ENCODE measurements around the gene CCPG1. TPM values are rescaled to one million over a fixed set of nuclear protein-coding genes. Genes with fewer than 3 reads are reported as not detected.

Gene CCPG1
- total and polyA plus RNA-seq, 2 of the 13 experiments (the other 11 are each of a cell fraction or from before 2014, with no cell fraction given), result 16.1 to 19.5 TPM

- no peak for TF ChIP-seq BCLAF1 (IDR thresholded peaks at IDR 0.05)
Observed at GRCh38 chr15:55348281-55348778, 59.8 kb downstream of the CCPG1 start (continued).

DNA sequence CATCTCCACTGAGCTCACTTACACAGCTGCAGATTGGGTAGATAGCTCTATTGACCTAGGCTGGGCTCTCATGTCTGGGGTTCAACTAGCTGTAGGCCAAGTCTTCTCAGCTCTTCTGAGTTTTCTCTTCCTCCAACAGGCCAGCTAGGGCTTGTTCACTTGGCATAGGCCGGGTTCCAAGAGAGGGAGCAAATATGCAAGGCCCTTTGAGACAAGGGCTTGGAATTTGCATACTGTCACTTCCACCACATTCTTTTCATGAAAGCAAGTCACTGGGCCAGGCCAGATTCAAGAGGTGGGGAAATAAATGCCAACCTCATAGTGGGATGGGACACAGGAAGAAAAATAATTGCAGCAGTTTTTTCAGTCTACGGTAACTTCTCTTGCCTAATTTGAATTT is 64.0 kb downstream of the CCPG1 start:
- H4K20me1 ChIP-seq (ENCODE audit: insufficient read depth, low read length), result no peaks in the 10 kb centered on the region
- in situ Hi-C loops (cut with HindIII; ENCODE audit: extremely low pct_ligation_motif_present, low pct_unique_long_range_greater_than_20kb) (no loop called here), intact Hi-C loops (cut with micrococcal nuclease; ENCODE audit: unreplicated experiment) (no loop called here)
- no peak for TF ChIP-seq MXD3 (CRISPR knock-in tag; IDR thresholded peaks at IDR 0.05)
- no peak for TF ChIP-seq ARNT2 (CRISPR knock-in tag; IDR thresholded peaks at IDR 0.05; ENCODE audit: low read depth)
- TF ChIP-seq, protein P1, sequence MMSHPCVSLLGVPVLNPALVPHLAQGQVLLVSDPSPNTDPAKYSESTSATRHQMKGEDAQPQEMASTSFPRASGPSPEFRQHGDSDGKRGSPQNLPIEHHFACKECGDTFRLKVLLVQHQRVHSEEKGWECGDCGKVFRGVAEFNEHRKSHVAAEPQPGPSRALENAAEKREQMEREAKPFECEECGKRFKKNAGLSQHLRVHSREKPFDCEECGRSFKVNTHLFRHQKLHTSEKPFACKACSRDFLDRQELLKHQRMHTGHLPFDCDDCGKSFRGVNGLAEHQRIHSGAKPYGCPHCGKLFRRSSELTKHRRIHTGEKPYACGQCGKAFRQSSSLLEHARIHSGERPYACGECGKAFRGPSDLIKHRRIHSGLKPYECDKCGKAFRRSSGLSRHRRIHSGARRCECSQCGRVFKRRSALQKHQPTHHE (CRISPR knock-in tag; IDR thresholded peaks at IDR 0.05; ENCODE audit: borderline replicate concordance), result no peak
- TF ChIP-seq TSC22D2 (CRISPR knock-in tag; IDR thresholded peaks at IDR 0.05; ENCODE audit: borderline replicate concordance), result no peak
- TF ChIP-seq, protein P2, sequence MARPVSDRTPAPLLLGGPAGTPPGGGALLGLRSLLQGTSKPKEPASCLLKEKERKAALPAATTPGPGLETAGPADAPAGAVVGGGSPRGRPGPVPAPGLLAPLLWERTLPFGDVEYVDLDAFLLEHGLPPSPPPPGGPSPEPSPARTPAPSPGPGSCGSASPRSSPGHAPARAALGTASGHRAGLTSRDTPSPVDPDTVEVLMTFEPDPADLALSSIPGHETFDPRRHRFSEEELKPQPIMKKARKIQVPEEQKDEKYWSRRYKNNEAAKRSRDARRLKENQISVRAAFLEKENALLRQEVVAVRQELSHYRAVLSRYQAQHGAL (CRISPR knock-in tag; IDR thresholded peaks at IDR 0.05; ENCODE audit: not compliant biosample characterization), result no peak
- no peak for TF ChIP-seq NR2F1 (CRISPR knock-in tag; IDR thresholded peaks at IDR 0.05)
- TF ChIP-seq NFE2L1 (CRISPR knock-in tag; IDR thresholded peaks at IDR 0.05; ENCODE audit: borderline replicate concordance), result no peak
- no peak for TF ChIP-seq TCF12 (IDR thresholded peaks at IDR 0.05)
- TF ChIP-seq TCF12 (CRISPR knock-in tag; IDR thresholded peaks at IDR 0.05), result no peak
- TF ChIP-seq ZSCAN25 (CRISPR knock-in tag; IDR thresholded peaks at IDR 0.05), result no peak
- TF ChIP-seq ZNF337 (CRISPR knock-in tag; IDR thresholded peaks at IDR 0.05; ENCODE audit: borderline replicate concordance, low read depth), result no peak
- TF ChIP-seq ZNF878 (CRISPR knock-in tag; IDR thresholded peaks at IDR 0.05), result no peak
- no peak for TF ChIP-seq ATF2 (CRISPR knock-in tag; IDR thresholded peaks at IDR 0.05)
- no peaks in the 10 kb centered on the region for H3K4me1 ChIP-seq (ENCODE audit: insufficient read depth, low read length)
- DNase-seq (ENCODE audit: low spot score) (no peak), FAIRE-seq (no peak), ATAC-seq (no peak)
- no peaks in the 10 kb centered on the region for H3K27me3 ChIP-seq (ENCODE audit: control insufficient read depth in 1 of 2, insufficient read depth in 2 of 2, low read length in 2 of 2)
- WGBS (ENCODE audit: low lambda C conversion rate), result 91% methylated on average over 2 of the region's 2 CpGs
- no peak overlapping the region for H2AFZ ChIP-seq (ENCODE audit: low read length)
- H3K27ac ChIP-seq (ENCODE audit: extremely low read length, insufficient read depth, low read length), result no peak overlapping the region
- no peaks in the 10 kb centered on the region for H3K9me3 ChIP-seq (ENCODE audit: low read length)
- BruUV-seq (replicated peaks), result no TSS peak
- 0 out of 5 replicates have a peak, but pooled peaks cover 0 to 6% of the 10 kb centered on the region in 2 experiments for H3K36me3 ChIP-seq (replicated peaks in 1 of 2; ENCODE audit: control insufficient read depth in 1 of 2, insufficient read depth in 2 of 2, low read length in 2 of 2)
- no peaks in the 10 kb centered on the region for H3K79me2 ChIP-seq (ENCODE audit: insufficient read depth, low read length)
- no peak overlapping the region for H3K9ac ChIP-seq (ENCODE audit: insufficient read depth, low read depth, low read length)
- no peak overlapping the region for H3K4me3 ChIP-seq (replicated peaks in 1 of 3; ENCODE audit: insufficient read depth in 1 of 3, low read depth in 2 of 3, low read length in 3 of 3)
- CTCF ChIA-PET (ENCODE audit: low intra/inter-chr PET ratio, low total read pairs), result no interaction called here
- H3K4me2 ChIP-seq (ENCODE audit: low read depth, low read length), result no peak overlapping the region
- POLR2A ChIA-PET, result no interaction called here

Measured in HepG2 (cell line).